Measurements from ENCODE around the gene FASN. TPM values are rescaled to one million over a fixed set of nuclear protein-coding genes. Genes with fewer than 3 reads are reported as not detected.

Gene FASN
- total and polyA plus RNA-seq, 2 of the 13 experiments (the other 11 are each of a cell fraction or from before 2014, with no cell fraction given): 51.7 to 101 TPM

DNA sequence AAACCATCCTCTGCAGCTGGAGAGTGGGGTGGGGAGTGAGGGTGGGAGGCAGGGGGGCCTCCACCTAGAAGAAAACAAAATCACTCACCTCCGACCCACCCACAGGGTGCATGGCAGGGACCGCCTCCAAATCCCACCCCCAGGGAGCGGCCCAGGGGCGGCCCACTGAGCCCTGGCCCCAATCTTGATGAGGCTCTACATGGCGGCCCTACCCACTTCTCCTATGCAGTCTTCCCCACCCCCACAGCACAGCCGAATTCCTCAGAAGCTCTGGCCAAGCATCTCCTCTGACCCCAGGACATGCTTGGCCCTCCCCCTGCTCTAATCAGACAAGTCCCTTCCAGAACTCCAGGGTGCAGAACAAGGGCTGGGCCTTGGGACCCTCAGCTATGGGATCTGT is 18.2 kb upstream of the FASN start:
- in situ Hi-C loops (cut with HindIII; ENCODE audit: extremely low pct_ligation_motif_present, low pct_unique_long_range_greater_than_20kb): no loop called here
- no peak overlapping the region for H3K9ac ChIP-seq (ENCODE audit: insufficient read depth, low read depth, low read length)
- H3K36me3 ChIP-seq (replicated peaks in 1 of 2; ENCODE audit: control insufficient read depth in 1 of 2, insufficient read depth in 2 of 2, low read length in 2 of 2): peaks cover 0 to 3% of the 10 kb centered on the region in 2 experiments; a peak in 2 of 5 replicates
- TF ChIP-seq TBP (CRISPR knock-in tag; IDR thresholded peaks at IDR 0.05) (no peak), SMC3 (IDR thresholded peaks at IDR 0.05; ENCODE audit: low read length) (no peak), ZMAT3 (CRISPR knock-in tag; conservative IDR thresholded peaks at IDR 0.05) (no peak), ZNF335 (CRISPR knock-in tag; IDR thresholded peaks at IDR 0.05) (no peak), LCORL (IDR thresholded peaks at IDR 0.05) (no peak), LCORL (CRISPR knock-in tag; IDR thresholded peaks at IDR 0.05) (no peak), NONO (IDR thresholded peaks at IDR 0.05) (no peak), NONO (CRISPR knock-in tag; conservative IDR thresholded peaks at IDR 0.05) (no peak), RNF2 (conservative IDR thresholded peaks at IDR 0.05; ENCODE audit: low read depth) (no peak), NFIC (IDR thresholded peaks at IDR 0.05; ENCODE audit: low read length) (no peak), ZBTB7A (CRISPR knock-in tag; IDR thresholded peaks at IDR 0.05) (no peak), ZNF30 (CRISPR knock-in tag; IDR thresholded peaks at IDR 0.05) (no peak), U2AF1 (optimal IDR thresholded peaks at IDR 0.05; ENCODE audit: low read depth, low read length) (no peak), MTA3 (CRISPR knock-in tag; IDR thresholded peaks at IDR 0.05) (no peak)
- TF ChIP-seq, protein P1, sequence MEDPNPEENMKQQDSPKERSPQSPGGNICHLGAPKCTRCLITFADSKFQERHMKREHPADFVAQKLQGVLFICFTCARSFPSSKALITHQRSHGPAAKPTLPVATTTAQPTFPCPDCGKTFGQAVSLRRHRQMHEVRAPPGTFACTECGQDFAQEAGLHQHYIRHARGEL (CRISPR knock-in tag; IDR thresholded peaks at IDR 0.05): no peak
- TF ChIP-seq, protein P2, sequence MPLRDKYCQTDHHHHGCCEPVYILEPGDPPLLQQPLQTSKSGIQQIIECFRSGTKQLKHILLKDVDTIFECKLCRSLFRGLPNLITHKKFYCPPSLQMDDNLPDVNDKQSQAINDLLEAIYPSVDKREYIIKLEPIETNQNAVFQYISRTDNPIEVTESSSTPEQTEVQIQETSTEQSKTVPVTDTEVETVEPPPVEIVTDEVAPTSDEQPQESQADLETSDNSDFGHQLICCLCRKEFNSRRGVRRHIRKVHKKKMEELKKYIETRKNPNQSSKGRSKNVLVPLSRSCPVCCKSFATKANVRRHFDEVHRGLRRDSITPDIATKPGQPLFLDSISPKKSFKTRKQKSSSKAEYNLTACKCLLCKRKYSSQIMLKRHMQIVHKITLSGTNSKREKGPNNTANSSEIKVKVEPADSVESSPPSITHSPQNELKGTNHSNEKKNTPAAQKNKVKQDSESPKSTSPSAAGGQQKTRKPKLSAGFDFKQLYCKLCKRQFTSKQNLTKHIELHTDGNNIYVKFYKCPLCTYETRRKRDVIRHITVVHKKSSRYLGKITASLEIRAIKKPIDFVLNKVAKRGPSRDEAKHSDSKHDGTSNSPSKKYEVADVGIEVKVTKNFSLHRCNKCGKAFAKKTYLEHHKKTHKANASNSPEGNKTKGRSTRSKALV (CRISPR knock-in tag; IDR thresholded peaks at IDR 0.05): no peak
- TF ChIP-seq, protein P3, sequence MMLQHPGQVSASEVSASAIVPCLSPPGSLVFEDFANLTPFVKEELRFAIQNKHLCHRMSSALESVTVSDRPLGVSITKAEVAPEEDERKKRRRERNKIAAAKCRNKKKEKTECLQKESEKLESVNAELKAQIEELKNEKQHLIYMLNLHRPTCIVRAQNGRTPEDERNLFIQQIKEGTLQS (CRISPR knock-in tag; IDR thresholded peaks at IDR 0.05): no peak
- H3K4me1 ChIP-seq (ENCODE audit: insufficient read depth, low read length): peaks cover 76% of the 10 kb centered on the region
- no peak overlapping the region for H3K27ac ChIP-seq (ENCODE audit: extremely low read length, insufficient read depth, low read length)
- no peak overlapping the region for H3K4me2 ChIP-seq (ENCODE audit: low read depth, low read length)
- no peaks in the 10 kb centered on the region for H3K27me3 ChIP-seq (ENCODE audit: control insufficient read depth in 1 of 2, insufficient read depth in 2 of 2, low read length in 2 of 2)
- H2AFZ ChIP-seq (ENCODE audit: low read length): no peak overlapping the region
- H3K4me3 ChIP-seq (replicated peaks in 1 of 3; ENCODE audit: insufficient read depth in 1 of 3, low read depth in 2 of 3, low read length in 3 of 3): no peak overlapping the region
- ChIA-PET POLR2A (interaction anchor here (3.4 kb wide), 1 partner anchor 10 kb away, joined by 14 read pairs; no protein-coding TSS in a partner anchor), CTCF (ENCODE audit: low intra/inter-chr PET ratio, low total read pairs) (no interaction called here)
- intact Hi-C loops (cut with micrococcal nuclease; ENCODE audit: unreplicated experiment): no loop called here
- H4K20me1 ChIP-seq (ENCODE audit: insufficient read depth, low read length): no peaks in the 10 kb centered on the region
- DNase-seq (ENCODE audit: low spot score) (no peak), FAIRE-seq (no peak), ATAC-seq (no peak)
- no peaks in the 10 kb centered on the region for H3K79me2 ChIP-seq (ENCODE audit: insufficient read depth, low read length)
- 92% methylated on average over 6 of the region's 6 CpGs for WGBS (ENCODE audit: low lambda C conversion rate)
- BruUV-seq (replicated peaks): no TSS peak
- H3K9me3 ChIP-seq (ENCODE audit: low read length): no peaks in the 10 kb centered on the region

Measured in HepG2 (cell line).